NT2/D1 (cell line): ENCODE results near the gene PURA.

Source experiments
- SUZ12 ChIP-seq: IDR thresholded peaks from 2 replicates; pipeline ENCODE4 v1.6.1; 2011; ENCODE audit not compliant: insufficient read length, insufficient read depth; ENCODE audit errors: extremely low read depth
- YY1 ChIP-seq: IDR thresholded peaks from 2 replicates; pipeline ENCODE4 v1.6.1; 2011; ENCODE audit not compliant: insufficient read length, insufficient read depth
- ZNF274 ChIP-seq: IDR thresholded peaks from 2 replicates; pipeline ENCODE4 v1.6.1; 2011; ENCODE audit warnings: mild to moderate bottlenecking, low read depth, low read length

DNA sequence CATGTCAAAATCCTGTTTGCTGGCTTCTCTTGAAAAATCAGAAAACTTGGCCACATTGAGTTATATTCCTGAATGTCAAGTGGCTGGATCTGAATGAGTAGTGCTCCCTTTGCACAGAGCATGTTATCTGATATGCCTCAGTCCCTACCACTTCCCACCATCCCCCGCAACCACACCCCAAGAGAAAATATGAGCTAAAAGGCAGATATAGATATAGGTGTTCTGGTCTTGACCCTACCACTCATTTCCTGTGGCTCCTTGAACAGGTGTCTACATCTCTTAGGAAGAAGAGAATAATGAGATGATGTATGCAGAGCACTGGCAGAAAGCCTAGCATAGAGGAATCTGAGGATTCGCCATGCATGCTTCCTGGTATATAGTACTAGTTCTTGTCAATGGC lies 54.5 kb downstream of the PURA start:
- TF ChIP-seq YY1 (no peak), ZNF274 (no peak), SUZ12 (no peak)
